K562 (cell line): ENCODE measurements around the gene SIRT3. TPM values are rescaled to one million over a fixed set of nuclear protein-coding genes. Genes with fewer than 3 reads are reported as not detected.

Source experiments
- ETV1 ChIP-seq: fragments of 450-650 bp; conservative IDR thresholded peaks from 2 replicates; pipeline ENCODE4 v1.6.1; 2016; ENCODE audit warnings: missing genetic modification characterization, control low read depth, low read depth, missing compliant biosample characterization
- POLR2B ChIP-seq: fragments of 450-650 bp; IDR thresholded peaks from 2 replicates; pipeline ENCODE4 v1.6.1; 2018; ENCODE audit warnings: low read depth; ENCODE audit not compliant: partially characterized antibody
- RBM22 ChIP-seq: fragments of 200-400 bp; formaldehyde crosslinking; IDR thresholded peaks from 2 replicates; pipeline ENCODE4 v1.6.1; 2018; ENCODE audit warnings: low read length, low read depth; ENCODE audit not compliant: poor library complexity, severe bottlenecking
- polyA plus RNA-seq, 8 experiments: library from polyadenylated mRNA; depleted of rRNA in 4 of 8; stranded (reverse) in 5 of 8; unstranded in 3 of 8; fragments of >200 nt; fragmentation: Nextera tagmentation in 2 of 8; fragmentation: Illumina TruSeq in 1 of 8; extraction: Ambion mirVana in 2 of 8; extraction: Trizol in 1 of 8; gene quantifications; 2 replicates each; pipeline versions ENCODE4 v1.2.1 to v1.2.3, GENCODE V29; 2011 to 2014; ENCODE audit warnings: inconsistent platforms in 1 of 8, missing spikeins in 1 of 8
- total RNA-seq, 7 experiments: library from RNA; depleted of rRNA in 6 of 7; stranded (reverse); fragments of >200 nt in 6 of 7; fragmentation: Illumina TruSeq in 2 of 7; extraction: Trizol in 2 of 7; gene quantifications; 2 replicates each; pipeline versions ENCODE4 v1.2.1 to v1.2.3, GENCODE V29; 2011 to 2021; ENCODE audit warnings: low replicate concordance in 1 of 7
- TF ChIP-seq, protein P1 (sequence below): fragments of 450-650 bp; IDR thresholded peaks from 2 replicates; pipeline ENCODE4 v1.7.0; 2016; ENCODE audit warnings: borderline replicate concordance
- TF ChIP-seq, protein P2 (sequence below): fragments of 250-450 bp; sonication (Bioruptor Pico); IDR thresholded peaks from 2 replicates; pipeline ENCODE4 v1.5.0; 2020; ENCODE audit warnings: mild to moderate bottlenecking
- TF ChIP-seq, protein P3 (sequence below), 3 experiments: fragments of 200-800 bp in 1 of 3; sonication (Bioruptor generic) in 1 of 3; sonication (generic) in 1 of 3; formaldehyde crosslinking in 1 of 3; IDR thresholded peaks; 2 replicates each; pipeline versions ENCODE4 v1.6.1 to v1.8.0; 2016 to 2022; ENCODE audit warnings: mild to moderate bottlenecking in 2 of 3, missing compliant biosample characterization in 2 of 3, missing genetic modification characterization in 2 of 3, missing genetic modification reagents in 1 of 3

Gene SIRT3
- total and polyA plus RNA-seq, 9 of the 15 experiments (the other 6 are each of a cell fraction or from before 2014, with no cell fraction given), result 1.9 to 27.5 (median 14.5) TPM

DNA sequence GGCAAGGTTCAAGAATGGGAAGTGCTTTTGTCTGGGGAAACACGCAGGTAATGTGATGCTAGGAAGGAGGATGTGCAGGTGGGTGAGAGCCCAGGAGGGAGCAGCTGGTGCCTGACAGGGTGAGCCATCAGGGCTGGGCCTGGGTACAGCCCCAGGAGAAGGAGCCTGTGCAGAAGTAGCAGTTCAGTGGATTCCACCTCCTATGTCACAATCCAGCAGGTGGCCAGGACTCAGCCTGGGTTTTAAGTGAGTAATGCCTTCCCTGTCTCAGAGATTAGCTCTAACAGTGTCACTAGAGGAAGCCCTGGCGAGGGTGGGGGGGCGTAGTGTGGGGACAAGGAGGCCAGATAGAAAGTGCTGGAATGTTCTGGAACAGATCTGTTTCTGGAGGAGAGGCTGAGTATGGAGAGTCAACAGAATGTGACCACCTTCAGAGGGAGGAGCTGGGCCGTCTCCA lies 20.5 kb downstream of the SIRT3 start (continued):
- TF ChIP-seq, protein P1, sequence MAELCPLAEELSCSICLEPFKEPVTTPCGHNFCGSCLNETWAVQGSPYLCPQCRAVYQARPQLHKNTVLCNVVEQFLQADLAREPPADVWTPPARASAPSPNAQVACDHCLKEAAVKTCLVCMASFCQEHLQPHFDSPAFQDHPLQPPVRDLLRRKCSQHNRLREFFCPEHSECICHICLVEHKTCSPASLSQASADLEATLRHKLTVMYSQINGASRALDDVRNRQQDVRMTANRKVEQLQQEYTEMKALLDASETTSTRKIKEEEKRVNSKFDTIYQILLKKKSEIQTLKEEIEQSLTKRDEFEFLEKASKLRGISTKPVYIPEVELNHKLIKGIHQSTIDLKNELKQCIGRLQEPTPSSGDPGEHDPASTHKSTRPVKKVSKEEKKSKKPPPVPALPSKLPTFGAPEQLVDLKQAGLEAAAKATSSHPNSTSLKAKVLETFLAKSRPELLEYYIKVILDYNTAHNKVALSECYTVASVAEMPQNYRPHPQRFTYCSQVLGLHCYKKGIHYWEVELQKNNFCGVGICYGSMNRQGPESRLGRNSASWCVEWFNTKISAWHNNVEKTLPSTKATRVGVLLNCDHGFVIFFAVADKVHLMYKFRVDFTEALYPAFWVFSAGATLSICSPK, result no peak
- TF ChIP-seq ETV1, result no peak
- TF ChIP-seq, protein P2, sequence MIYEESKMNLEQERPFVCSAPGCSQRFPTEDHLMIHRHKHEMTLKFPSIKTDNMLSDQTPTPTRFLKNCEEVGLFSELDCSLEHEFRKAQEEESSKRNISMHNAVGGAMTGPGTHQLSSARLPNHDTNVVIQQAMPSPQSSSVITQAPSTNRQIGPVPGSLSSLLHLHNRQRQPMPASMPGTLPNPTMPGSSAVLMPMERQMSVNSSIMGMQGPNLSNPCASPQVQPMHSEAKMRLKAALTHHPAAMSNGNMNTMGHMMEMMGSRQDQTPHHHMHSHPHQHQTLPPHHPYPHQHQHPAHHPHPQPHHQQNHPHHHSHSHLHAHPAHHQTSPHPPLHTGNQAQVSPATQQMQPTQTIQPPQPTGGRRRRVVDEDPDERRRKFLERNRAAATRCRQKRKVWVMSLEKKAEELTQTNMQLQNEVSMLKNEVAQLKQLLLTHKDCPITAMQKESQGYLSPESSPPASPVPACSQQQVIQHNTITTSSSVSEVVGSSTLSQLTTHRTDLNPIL (CRISPR knock-in tag), result no peak
- peak; percentile 69 for TF ChIP-seq POLR2B
- TF ChIP-seq, protein P3, sequence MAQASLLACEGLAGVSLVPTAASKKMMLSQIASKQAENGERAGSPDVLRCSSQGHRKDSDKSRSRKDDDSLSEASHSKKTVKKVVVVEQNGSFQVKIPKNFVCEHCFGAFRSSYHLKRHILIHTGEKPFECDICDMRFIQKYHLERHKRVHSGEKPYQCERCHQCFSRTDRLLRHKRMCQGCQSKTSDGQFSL (CRISPR knock-in tag; IDR thresholded peaks at IDR 0.05), result peak; percentile 69; the same call in 1 of the 2 replicates
- TF ChIP-seq, protein P3 (tag; IDR thresholded peaks at IDR 0.05), result no peak
- no peak for TF ChIP-seq RBM22
